GM18858 (cell line): Measurements from ENCODE around the gene MSRB2.
A peak's percentile ranks its signal among the peaks of the same experiment; 100 is the strongest.
"Not testable (repeated sequence)": the region's sequence is repeated elsewhere in the genome, so short reads cannot be mapped to it uniquely, and the experiment has no call there.

Experiments
- ATAC-seq: cut with Tn5 transposase; IDR thresholded peaks from one replicate; pipeline ENCODE4 v1.9.1; 2021; ENCODE audit not compliant: unreplicated experiment

The MSRB2 gene

GRCh38 chr10:23069019-23069815, 26.2 kb upstream of the MSRB2 start:
- no peak for ATAC-seq

- ATAC-seq, result peak; percentile 14
Observed at GRCh38 chr10:23070092-23070912, 25.1 kb upstream of the MSRB2 start.

GRCh38 chr10:23070913-23071218, 24.5 kb upstream of the MSRB2 start:
- ATAC-seq, result peak; percentile 39

GRCh38 chr10:23072593-23072992, 22.8 kb upstream of the MSRB2 start:
- not testable (repeated sequence) for ATAC-seq

DNA sequence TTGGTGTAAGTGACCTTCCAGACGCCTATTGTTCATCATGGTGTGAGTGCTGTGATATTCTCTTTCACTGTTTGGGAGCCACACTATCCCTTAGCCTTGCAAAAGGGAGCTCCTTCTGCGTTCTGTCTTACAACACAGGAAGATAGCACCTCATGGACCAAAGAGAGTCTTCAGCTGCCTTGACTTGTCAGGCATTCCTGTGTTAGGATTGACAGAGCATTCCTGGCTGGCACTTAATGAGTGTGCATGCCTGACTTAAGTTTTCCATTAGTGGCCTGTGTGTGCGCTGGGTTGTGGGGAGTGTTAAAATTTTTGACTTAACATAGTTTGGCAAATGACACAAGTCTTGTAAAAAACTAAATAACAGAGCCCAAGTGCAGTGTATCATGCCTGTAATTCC, 21.9 kb upstream of the MSRB2 start:
- ATAC-seq, result no peak

- no peak for ATAC-seq
Observed at GRCh38 chr10:23075672-23076071, 19.7 kb upstream of the MSRB2 start.

- no peak for ATAC-seq
Observed at GRCh38 chr10:23078114-23078513, 17.3 kb upstream of the MSRB2 start.

DNA sequence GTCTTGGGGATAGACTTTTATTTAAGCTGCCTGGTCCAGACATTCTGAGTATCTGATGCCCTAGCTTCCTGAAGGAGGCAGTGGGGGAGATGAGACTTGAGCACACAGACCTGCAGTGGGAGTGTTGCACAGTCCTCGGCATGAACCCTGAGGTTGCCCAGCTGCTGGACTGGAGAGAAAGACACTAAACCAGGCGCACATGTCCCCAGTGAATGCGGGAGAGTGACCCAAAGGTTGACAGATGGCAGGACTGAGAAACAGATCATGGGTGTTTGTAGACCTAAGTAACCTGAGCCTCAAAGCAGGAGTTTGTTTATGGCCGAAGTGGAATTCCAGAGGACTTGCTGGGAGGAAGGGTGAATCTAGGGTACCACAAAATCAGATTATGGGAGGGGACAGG, 15.7 kb upstream of the MSRB2 start:
- ATAC-seq, result no peak

DNA sequence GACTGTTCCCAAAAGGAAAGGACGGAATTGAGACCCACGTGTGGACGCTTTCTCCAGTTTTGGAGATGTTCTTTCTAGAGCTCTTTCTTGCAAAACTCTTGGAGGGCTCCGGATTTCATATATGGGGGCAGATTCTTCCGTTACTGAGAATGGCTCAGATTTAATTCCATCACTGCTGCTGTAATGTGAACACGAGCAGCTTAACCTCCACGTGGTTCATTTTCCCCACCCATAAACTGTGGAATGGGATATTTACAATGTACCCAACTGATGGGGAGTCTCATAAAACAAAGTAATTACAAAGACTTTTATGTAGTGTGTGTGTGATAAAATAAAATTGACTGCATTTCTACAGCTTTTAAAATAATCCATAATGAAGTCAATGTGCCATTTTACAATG, 15.1 kb upstream of the MSRB2 start:
- no peak for ATAC-seq

GRCh38 chr10:23081221-23081750, 14.1 kb upstream of the MSRB2 start:
- ATAC-seq, result no peak

GRCh38 chr10:23081891-23082290, 13.5 kb upstream of the MSRB2 start:
- no peak for ATAC-seq

DNA sequence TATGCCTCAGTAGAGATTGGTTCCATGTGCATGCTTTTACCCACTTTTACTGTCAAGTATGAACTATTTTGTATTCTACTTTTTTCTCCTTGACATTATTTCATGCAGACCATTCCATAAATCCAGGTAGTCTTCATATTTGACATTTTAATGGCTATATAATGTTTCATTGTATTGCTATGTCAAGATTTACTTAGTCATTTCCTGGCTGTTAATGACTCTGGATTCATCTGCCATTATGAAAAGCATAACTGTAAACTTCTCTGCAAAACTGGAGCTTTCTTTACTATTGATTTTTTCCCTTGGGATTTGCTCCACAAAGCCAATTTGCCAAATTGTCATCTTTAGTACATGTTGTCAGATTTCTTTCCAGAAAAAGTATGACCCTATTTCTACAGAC, 6.8 kb upstream of the MSRB2 start:
- ATAC-seq, result no peak

- ATAC-seq, result no peak
Observed at GRCh38 chr10:23094786-23095403, 484 bp upstream of the MSRB2 start.

GRCh38 chr10:23095966-23096801, 805 bp downstream of the MSRB2 start:
- peak; percentile 41 for ATAC-seq

- ATAC-seq, result no peak
Observed at GRCh38 chr10:23096802-23097549, 1.6 kb downstream of the MSRB2 start.

GRCh38 chr10:23099079-23099478, 3.7 kb downstream of the MSRB2 start:
- ATAC-seq, result no peak

- ATAC-seq, result no peak
Observed at GRCh38 chr10:23099816-23100215, 4.4 kb downstream of the MSRB2 start.

DNA sequence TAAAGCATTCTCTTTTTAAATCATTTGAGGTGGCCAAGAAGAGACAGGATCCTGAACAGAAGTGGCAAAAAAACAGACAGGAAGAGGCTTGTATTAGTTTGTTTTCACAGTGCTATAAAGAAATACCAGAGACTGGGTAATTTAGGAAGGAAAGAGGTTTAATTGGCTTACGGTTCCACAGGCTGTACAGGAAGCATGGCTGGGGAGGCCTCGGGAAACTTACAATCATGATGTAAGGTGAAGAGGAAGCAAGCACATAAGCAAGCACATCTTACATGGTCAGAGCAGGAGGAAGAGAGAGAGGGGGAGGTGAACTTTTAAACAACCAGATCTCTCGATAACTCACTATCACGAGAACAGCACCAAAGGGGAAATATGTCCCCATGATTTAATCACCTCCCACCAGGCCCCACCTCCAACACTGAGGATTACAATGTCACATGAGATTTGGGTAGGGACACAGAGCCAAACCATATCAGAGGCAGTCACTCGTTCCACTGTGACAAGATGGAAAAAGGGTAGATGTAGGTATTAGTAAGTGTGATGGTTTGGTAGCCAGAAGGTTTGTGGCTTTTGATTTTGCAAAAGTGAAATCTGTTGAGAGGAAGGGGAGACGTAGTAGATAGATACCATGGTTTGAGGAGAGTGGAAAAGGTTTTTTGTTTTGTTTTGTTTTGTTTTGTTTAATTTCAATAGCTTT, 5.1 kb downstream of the MSRB2 start:
- ATAC-seq, result no peak

- ATAC-seq, result no peak
Observed at GRCh38 chr10:23106331-23107072, 11.1 kb downstream of the MSRB2 start.
